22Rv1 (cell line): ENCODE measurements around the gene NKD1.

ENCODE experiments used
- H3K27ac ChIP-seq: fragments of 450-650 bp; 2 replicates; pipeline ENCODE4 v1.5.1; 2017
- ZFX ChIP-seq: fragments of 450-650 bp; IDR thresholded peaks from 2 replicates; pipeline ENCODE4 v1.6.1; 2017; ENCODE audit warnings: antibody characterized with exemption, borderline replicate concordance
- TF ChIP-seq, protein P1 (sequence below): fragments of 450-650 bp; IDR thresholded peaks from 2 replicates; pipeline ENCODE4 v1.5.1; 2017; ENCODE audit warnings: mild to moderate bottlenecking

Gene NKD1

DNA sequence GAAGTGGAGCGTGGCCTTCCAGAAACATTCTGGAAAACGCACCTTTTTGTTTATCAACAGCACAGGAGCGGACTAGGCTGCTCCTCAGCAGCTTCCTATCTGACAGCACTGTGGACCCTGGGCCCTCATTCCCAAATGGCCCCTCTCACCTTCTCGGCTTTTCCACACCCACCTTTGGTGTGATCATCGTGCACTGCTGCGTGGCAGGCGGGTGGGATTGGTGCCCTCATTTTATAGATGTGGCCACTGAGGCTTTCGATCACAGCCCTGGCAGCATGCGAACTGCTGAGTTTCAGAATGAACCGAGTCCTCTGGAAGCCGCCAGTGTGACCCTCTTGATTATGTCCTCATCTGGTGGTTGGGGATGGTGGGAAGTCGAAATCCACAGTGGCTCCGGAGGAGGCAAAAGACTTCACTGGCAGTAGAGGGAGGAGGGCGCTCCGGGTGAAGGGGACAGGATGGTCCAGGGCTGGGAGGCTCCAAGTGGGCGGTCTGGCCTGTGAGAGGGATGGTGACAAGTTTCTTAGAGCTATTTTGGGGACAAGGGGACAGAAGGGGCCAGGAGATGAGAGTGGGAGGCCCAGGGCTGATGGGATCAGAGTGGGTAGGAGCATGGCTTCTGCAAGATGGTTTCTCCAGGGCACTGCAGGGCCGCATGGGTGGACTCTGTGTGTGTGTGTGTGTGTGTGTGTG is 49.5 kb downstream of the NKD1 start:
- TF ChIP-seq, protein P1, sequence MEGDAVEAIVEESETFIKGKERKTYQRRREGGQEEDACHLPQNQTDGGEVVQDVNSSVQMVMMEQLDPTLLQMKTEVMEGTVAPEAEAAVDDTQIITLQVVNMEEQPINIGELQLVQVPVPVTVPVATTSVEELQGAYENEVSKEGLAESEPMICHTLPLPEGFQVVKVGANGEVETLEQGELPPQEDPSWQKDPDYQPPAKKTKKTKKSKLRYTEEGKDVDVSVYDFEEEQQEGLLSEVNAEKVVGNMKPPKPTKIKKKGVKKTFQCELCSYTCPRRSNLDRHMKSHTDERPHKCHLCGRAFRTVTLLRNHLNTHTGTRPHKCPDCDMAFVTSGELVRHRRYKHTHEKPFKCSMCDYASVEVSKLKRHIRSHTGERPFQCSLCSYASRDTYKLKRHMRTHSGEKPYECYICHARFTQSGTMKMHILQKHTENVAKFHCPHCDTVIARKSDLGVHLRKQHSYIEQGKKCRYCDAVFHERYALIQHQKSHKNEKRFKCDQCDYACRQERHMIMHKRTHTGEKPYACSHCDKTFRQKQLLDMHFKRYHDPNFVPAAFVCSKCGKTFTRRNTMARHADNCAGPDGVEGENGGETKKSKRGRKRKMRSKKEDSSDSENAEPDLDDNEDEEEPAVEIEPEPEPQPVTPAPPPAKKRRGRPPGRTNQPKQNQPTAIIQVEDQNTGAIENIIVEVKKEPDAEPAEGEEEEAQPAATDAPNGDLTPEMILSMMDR, result no peak
- no peak for TF ChIP-seq ZFX
- no peak overlapping the region for H3K27ac ChIP-seq

DNA sequence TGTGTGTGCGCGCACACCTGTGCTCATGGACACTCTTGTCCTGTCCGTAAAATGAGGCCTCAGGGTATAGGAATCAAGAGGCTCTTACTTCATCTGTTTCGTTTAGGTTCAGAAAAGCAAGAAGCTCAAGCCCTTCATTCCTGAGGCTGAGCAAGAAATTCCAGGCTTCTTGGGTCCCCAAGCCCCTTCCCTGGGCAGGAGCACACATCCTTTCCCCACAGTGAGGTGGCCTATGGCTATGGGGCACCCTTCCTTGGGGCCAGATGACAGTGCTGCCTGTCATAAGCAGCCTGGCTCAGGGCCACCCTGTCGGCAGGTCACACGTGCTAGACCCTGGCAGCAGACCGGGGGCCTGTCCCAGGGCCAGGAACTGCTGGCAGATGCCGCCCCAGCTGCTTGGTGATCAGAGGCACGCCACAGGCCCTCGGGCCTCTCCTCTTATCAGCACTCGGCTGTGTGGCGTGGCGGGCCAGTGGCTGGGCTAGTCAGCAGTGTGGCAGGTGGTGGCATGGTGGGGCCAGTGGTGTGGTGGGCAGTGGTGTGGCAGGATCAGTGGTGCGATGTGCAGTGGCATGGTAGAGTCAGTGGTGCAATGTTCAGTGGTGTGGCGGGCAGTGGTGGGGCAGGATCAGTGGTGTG is 50.2 kb downstream of the NKD1 start:
- no peak overlapping the region for H3K27ac ChIP-seq
- TF ChIP-seq, protein P1, result no peak
- no peak for TF ChIP-seq ZFX

DNA sequence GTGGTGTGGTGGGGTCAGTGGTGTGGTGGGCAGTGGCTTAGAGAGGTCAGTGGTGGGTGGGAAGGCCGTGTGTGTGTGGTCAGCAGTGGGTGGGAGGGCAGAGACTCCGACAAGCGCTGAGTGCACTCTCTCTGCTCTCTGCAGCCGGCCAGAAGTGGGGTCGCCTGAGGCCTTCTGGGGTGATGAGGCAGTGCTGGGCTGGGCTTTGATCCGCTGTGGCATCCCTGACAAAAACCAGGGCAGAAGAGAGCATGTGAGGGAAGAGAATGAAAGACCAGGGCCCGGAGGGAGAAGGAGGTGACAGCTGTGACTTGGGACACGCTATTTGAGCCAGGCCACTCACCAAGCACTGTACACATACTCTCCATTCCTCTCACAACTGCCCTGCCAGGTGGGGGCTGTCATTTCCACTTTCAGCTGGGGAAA is 50.8 kb downstream of the NKD1 start:
- no peak for TF ChIP-seq ZFX
- TF ChIP-seq, protein P1, result no peak
- no peak overlapping the region for H3K27ac ChIP-seq

DNA sequence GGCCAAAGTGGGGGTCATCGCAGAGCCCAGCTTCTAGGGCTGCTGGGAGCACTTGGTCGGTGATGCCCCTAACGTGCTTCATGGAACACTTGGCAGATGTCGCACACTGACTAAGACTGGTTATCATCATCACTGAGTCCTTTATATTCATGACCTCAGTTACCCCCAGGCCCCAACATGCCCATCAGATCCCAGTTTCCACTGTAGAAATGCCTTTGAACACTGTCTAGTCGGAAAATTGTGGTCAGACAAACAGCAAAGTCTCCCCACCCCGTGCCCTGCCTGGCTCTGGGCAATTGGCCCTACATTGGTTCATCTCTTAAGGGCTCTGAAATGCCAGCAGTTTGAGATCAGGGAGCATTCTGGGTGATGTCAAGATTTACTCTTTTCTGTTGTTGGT is 51.3 kb downstream of the NKD1 start:
- H3K27ac ChIP-seq, result no peak overlapping the region
- no peak for TF ChIP-seq ZFX
- TF ChIP-seq, protein P1, result no peak

DNA sequence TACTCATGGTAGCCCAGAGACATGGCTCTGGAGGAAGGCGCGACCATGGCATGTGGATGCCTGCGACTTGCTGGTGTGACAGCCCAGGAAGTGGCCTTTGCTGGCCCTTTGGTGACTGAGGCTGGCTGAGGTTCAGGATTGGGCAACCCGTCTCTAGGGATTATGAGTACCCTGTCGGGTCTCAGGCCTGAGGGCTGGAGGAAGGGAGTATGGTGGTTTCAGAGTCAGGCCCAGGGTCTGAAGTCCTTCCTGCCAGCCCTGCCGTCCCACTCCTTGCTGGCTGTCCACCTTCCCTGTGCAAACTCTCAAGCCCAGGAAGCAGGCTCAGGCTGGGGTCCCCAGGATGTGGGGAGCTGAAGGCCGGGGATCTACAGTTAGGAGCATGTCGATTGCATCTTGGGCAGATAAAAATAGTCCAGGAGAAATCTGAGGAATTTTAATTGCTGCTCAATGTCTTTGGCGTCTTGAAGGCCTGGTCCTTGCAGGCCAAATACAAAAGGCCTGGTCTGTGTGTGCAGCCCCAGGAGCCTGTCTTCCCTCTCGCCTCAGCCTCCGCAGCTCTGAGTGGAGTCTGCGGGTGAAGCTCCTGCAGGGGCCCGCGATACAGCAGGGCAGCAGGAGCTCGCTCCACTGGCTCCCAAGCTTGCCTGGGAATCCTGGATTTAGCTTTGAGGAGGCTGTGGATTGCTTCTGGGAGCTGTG is 52.5 kb downstream of the NKD1 start:
- TF ChIP-seq, protein P1, result no peak
- TF ChIP-seq ZFX, result no peak

DNA sequence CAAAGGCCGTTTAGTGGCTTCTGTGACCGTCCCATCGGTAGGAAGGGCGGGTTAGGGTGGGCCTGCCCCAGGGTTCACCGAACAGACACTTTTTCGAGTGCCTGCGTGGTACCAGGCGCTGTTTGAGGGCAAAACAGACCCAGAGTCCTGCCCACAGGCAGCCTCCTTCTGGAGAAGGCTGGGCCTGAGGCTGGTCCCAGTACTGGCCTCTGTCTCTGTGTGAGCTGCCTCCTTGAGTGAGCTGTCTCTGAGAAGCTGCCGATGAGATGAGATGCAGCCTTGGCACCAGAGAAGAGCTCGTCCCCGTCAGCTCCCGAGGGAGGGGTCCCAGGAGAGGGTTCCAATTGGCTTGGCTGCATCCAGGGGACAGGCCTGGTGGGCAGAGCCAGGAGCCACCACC is 53.1 kb downstream of the NKD1 start:
- H3K27ac ChIP-seq, result no peak overlapping the region
- TF ChIP-seq ZFX, result no peak
- TF ChIP-seq, protein P1, result no peak

More for the DNA sequence above, 52.5 kb downstream of the NKD1 start:
- no peak overlapping the region for H3K27ac ChIP-seq

DNA sequence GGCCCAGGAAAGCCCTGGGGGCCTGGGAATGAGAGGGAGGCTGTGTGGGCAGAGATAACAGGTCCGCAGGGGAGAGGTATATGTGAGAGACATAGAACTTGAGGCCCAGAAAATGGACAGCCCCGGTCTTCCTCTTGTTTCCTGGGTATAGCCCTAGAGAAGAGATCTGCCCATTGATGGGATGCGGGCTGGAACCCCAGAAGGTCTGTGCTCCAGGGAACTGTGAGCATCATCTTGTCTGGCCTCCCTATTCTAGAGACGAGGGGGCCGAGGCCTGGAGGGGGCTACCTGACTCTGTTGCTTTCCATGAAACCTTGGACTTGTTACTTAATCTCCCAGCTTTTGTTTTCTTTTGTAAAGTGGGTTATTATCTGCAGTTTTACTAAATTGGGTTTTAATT is 53.9 kb downstream of the NKD1 start:
- TF ChIP-seq, protein P1, result no peak
- no peak for TF ChIP-seq ZFX
- no peak overlapping the region for H3K27ac ChIP-seq
